K562 (cell line): ENCODE results near the gene MRPL40. TPM values are rescaled to one million over a fixed set of nuclear protein-coding genes. Genes with fewer than 3 reads are reported as not detected.

Experiments
- ASH1L ChIP-seq: fragments of 450-650 bp; IDR thresholded peaks from 2 replicates; pipeline ENCODE4 v1.6.1; 2018; ENCODE audit warnings: borderline replicate concordance, mild to moderate bottlenecking, low read depth; ENCODE audit not compliant: partially characterized antibody
- CEBPG ChIP-seq, 3 experiments: fragments of 200-800 bp in 1 of 3; sonication (Bioruptor generic) in 1 of 3; sonication (generic) in 1 of 3; formaldehyde crosslinking in 1 of 3; IDR thresholded peaks in 2 of 3; conservative IDR thresholded peaks in 1 of 3; 2 replicates each; pipeline versions ENCODE4 v1.6.1 to v1.8.0; 2016 to 2022; ENCODE audit warnings: missing compliant biosample characterization in 2 of 3, missing genetic modification characterization in 2 of 3, mild to moderate bottlenecking in 1 of 3, missing genetic modification reagents in 1 of 3
- CGGBP1 ChIP-seq: fragments of 250-450 bp; sonication (Bioruptor Pico); IDR thresholded peaks from 2 replicates; pipeline ENCODE4 v1.9.0; 2021; ENCODE audit warnings: mild to moderate bottlenecking
- FOSL1 ChIP-seq: fragments of 200-800 bp; sonication (Bioruptor generic); conservative IDR thresholded peaks from 2 replicates; pipeline ENCODE4 v1.6.1; 2016; ENCODE audit warnings: missing genetic modification characterization, missing compliant biosample characterization
- HCFC1 ChIP-seq: IDR thresholded peaks from 2 replicates; pipeline ENCODE4 v1.6.1; 2012; ENCODE audit warnings: low read depth, low read length, improper control_type of control experiment
- HDGF ChIP-seq: fragments of 450-650 bp; IDR thresholded peaks from 2 replicates; pipeline ENCODE4 v1.6.1; 2016
- HIVEP1 ChIP-seq: fragments of 250-450 bp; sonication (Bioruptor Pico); IDR thresholded peaks from 2 replicates; pipeline ENCODE4 v1.4.0; 2020; ENCODE audit warnings: mild to moderate bottlenecking
- IFI16 ChIP-seq: fragments of 250-450 bp; sonication (Bioruptor Pico); IDR thresholded peaks from 2 replicates; pipeline ENCODE4 v2.1.2; 2022; ENCODE audit warnings: mild to moderate bottlenecking, inconsistent platforms
- KDM1A ChIP-seq, 2 experiments: fragments of 450-650 bp; IDR thresholded peaks; 2 replicates each; pipeline ENCODE4 v1.6.1; 2016; ENCODE audit warnings: mild to moderate bottlenecking in 2 of 2
- OTX1 ChIP-seq: fragments of 450-650 bp; formaldehyde crosslinking; IDR thresholded peaks from 2 replicates; pipeline ENCODE4 v1.4.0; 2022; ENCODE audit warnings: mild to moderate bottlenecking
- PATZ1 ChIP-seq: fragments of 250-450 bp; sonication (Bioruptor Pico); IDR thresholded peaks from 2 replicates; pipeline ENCODE4 v1.5.0; 2020; ENCODE audit warnings: mild to moderate bottlenecking, borderline replicate concordance
- SLC30A9 ChIP-seq: fragments of 250-450 bp; sonication (Bioruptor Pico); IDR thresholded peaks from 2 replicates; pipeline ENCODE4 v1.8.0; 2022; ENCODE audit warnings: mild to moderate bottlenecking, moderate library complexity
- TBL1XR1 ChIP-seq, 2 experiments: IDR thresholded peaks; 2 replicates each; pipeline ENCODE4 v1.6.1; 2012; ENCODE audit warnings: improper control_type of control experiment in 2 of 2, low read length in 2 of 2, mild to moderate bottlenecking in 1 of 2
- ZBTB17 ChIP-seq: fragments of 450-650 bp; formaldehyde crosslinking; IDR thresholded peaks from 2 replicates; pipeline ENCODE4 v1.4.0; 2020; ENCODE audit warnings: mild to moderate bottlenecking
- ZC3H8 ChIP-seq: fragments of 450-650 bp; IDR thresholded peaks from 2 replicates; pipeline ENCODE4 v1.6.1; 2017
- ZNF3 ChIP-seq: fragments of 250-450 bp; sonication (Bioruptor Pico); IDR thresholded peaks from 2 replicates; pipeline ENCODE4 v1.5.0; 2021; ENCODE audit warnings: mild to moderate bottlenecking, moderate library complexity
- ZNF583 ChIP-seq: fragments of 250-450 bp; sonication (Bioruptor Pico); IDR thresholded peaks from 2 replicates; pipeline ENCODE4 v1.4.0; 2020
- ZNF668 ChIP-seq: fragments of 250-450 bp; sonication (Bioruptor Pico); IDR thresholded peaks from 2 replicates; pipeline ENCODE4 v1.8.0; 2022; ENCODE audit warnings: mild to moderate bottlenecking, inconsistent platforms
- polyA plus RNA-seq, 8 experiments: library from polyadenylated mRNA; depleted of rRNA in 4 of 8; stranded (reverse) in 5 of 8; unstranded in 3 of 8; fragments of >200 nt; fragmentation: Nextera tagmentation in 2 of 8; fragmentation: Illumina TruSeq in 1 of 8; extraction: Ambion mirVana in 2 of 8; extraction: Trizol in 1 of 8; gene quantifications; 2 replicates each; pipeline versions ENCODE4 v1.2.1 to v1.2.3, GENCODE V29; 2011 to 2014; ENCODE audit warnings: inconsistent platforms in 1 of 8, missing spikeins in 1 of 8
- total RNA-seq, 7 experiments: library from RNA; depleted of rRNA in 6 of 7; stranded (reverse); fragments of >200 nt in 6 of 7; fragmentation: Illumina TruSeq in 2 of 7; extraction: Trizol in 2 of 7; gene quantifications; 2 replicates each; pipeline versions ENCODE4 v1.2.1 to v1.2.3, GENCODE V29; 2011 to 2021; ENCODE audit warnings: low replicate concordance in 1 of 7
- TF ChIP-seq, protein P1 (sequence below): sonication (generic); formaldehyde crosslinking; IDR thresholded peaks from 2 replicates; pipeline ENCODE4 v1.8.0; 2022; ENCODE audit warnings: mild to moderate bottlenecking, low read depth, missing genetic modification reagents
- TF ChIP-seq, protein P2 (sequence below): sonication (generic); formaldehyde crosslinking; IDR thresholded peaks from 2 replicates; pipeline ENCODE4 v1.8.1; 2022; ENCODE audit warnings: missing genetic modification reagents
- TF ChIP-seq, protein P3 (sequence below), 2 experiments: fragments of 450-650 bp in 1 of 2; sonication (generic) in 1 of 2; formaldehyde crosslinking; conservative IDR thresholded peaks; 2 replicates each; pipeline versions ENCODE4 v1.4.0 to v1.8.1; 2020 to 2022; ENCODE audit warnings: mild to moderate bottlenecking in 1 of 2, missing genetic modification reagents in 1 of 2

The MRPL40 gene
- total and polyA plus RNA-seq, 9 of the 15 experiments (the other 6 are each of a cell fraction or from before 2014, with no cell fraction given) = 132 to 652 (median 208) TPM

DNA sequence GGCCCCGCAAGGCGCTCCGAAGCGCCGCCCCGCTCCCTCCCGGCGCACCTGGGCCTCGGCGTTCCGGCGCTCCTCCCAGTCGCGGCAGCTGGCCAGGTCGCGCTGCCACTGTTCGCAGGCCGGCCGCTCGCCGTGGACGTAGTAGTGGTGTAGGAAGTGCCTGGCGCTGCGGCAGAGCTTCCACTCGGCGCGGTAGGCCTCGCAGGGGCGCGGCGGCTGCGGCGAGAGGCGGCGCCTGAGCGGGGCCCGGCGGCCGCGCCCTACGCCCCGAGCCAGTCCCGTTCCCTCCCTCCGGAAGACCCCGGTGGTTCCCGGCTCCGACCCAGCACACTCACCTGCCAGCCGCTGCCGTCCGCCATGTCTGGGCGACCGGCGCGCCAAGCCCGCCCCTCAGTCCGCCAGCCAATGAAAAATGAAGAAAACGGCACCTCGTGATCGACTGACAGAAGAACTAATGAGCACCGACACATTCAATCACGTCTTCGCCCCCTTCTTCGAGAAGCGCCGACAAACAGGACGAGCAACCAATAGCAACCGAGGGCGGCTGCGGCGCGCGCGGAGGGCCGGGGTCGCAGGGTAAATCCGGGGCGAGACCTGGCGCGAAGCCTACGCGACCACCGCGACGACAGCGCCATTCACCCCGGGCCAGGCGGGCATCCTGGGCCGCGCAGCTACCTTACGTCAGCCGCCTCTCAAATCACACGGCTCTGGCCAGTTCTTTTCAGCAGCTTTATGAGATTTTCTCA, 15.2 kb downstream of the MRPL40 start, which contains the start of gene C22orf39 (continued):
- peak; percentile 42 to 68; a peak in 3 of 4 replicates for TF ChIP-seq TBL1XR1 (IDR thresholded peaks at IDR 0.05; ENCODE audit: low read length in 2 of 2)
- TF ChIP-seq ZBTB17 (CRISPR knock-in tag) = peak; percentile 68
- TF ChIP-seq HDGF = no peak
- peak; percentile 68 for TF ChIP-seq OTX1 (CRISPR knock-in tag)
- TF ChIP-seq ZNF668 (CRISPR knock-in tag) = no peak; the same call in 1 of the 2 replicates
- TF ChIP-seq, protein P1, sequence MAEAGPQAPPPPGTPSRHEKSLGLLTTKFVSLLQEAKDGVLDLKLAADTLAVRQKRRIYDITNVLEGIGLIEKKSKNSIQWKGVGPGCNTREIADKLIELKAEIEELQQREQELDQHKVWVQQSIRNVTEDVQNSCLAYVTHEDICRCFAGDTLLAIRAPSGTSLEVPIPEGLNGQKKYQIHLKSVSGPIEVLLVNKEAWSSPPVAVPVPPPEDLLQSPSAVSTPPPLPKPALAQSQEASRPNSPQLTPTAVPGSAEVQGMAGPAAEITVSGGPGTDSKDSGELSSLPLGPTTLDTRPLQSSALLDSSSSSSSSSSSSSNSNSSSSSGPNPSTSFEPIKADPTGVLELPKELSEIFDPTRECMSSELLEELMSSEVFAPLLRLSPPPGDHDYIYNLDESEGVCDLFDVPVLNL = no peak
- TF ChIP-seq, protein P2, sequence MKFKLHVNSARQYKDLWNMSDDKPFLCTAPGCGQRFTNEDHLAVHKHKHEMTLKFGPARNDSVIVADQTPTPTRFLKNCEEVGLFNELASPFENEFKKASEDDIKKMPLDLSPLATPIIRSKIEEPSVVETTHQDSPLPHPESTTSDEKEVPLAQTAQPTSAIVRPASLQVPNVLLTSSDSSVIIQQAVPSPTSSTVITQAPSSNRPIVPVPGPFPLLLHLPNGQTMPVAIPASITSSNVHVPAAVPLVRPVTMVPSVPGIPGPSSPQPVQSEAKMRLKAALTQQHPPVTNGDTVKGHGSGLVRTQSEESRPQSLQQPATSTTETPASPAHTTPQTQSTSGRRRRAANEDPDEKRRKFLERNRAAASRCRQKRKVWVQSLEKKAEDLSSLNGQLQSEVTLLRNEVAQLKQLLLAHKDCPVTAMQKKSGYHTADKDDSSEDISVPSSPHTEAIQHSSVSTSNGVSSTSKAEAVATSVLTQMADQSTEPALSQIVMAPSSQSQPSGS (CRISPR knock-in tag) = no peak
- TF ChIP-seq FOSL1 = 0 out of 2 replicates have a peak, but pooled peaks have one; percentile 43
- no peak for TF ChIP-seq ZC3H8
- TF ChIP-seq CGGBP1 (CRISPR knock-in tag) = no peak; the same call in 1 of the 2 replicates
- TF ChIP-seq, protein P3, sequence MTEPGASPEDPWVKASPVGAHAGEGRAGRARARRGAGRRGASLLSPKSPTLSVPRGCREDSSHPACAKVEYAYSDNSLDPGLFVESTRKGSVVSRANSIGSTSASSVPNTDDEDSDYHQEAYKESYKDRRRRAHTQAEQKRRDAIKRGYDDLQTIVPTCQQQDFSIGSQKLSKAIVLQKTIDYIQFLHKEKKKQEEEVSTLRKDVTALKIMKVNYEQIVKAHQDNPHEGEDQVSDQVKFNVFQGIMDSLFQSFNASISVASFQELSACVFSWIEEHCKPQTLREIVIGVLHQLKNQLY (CRISPR knock-in tag; conservative IDR thresholded peaks at IDR 0.05) = 0 out of 4 replicates have a peak, but pooled peaks of 1 of the 2 experiments have one; percentile 11
- no peak for TF ChIP-seq CEBPG (CRISPR knock-in tag; IDR thresholded peaks at IDR 0.05)
- TF ChIP-seq CEBPG (tag; conservative IDR thresholded peaks at IDR 0.05 in 1 of 2, IDR thresholded peaks at IDR 0.05 in 1 of 2) = no peak
- peak; percentile 92 for TF ChIP-seq ZNF583 (CRISPR knock-in tag)
- no peak for TF ChIP-seq SLC30A9 (CRISPR knock-in tag)
- peak; percentile 97 for TF ChIP-seq ASH1L
- TF ChIP-seq HCFC1 = peak; percentile 58; the same call in 1 of the 2 replicates
- TF ChIP-seq IFI16 (CRISPR knock-in tag) = no peak
- no peak for TF ChIP-seq ZNF3 (CRISPR knock-in tag)
- no peak for TF ChIP-seq KDM1A (IDR thresholded peaks at IDR 0.05)
- TF ChIP-seq PATZ1 = no peak
- TF ChIP-seq HIVEP1 (CRISPR knock-in tag) = 0 out of 2 replicates have a peak, but pooled peaks have one; percentile 16
